Measurements from ENCODE around the gene NCKAP5. TPM values are rescaled to one million over a fixed set of nuclear protein-coding genes. Genes with fewer than 3 reads are reported as not detected.

The NCKAP5 gene
- total RNA-seq, 6 donors from 2014 or later, result 22.1 to 51.1 (median 41.4) TPM

DNA sequence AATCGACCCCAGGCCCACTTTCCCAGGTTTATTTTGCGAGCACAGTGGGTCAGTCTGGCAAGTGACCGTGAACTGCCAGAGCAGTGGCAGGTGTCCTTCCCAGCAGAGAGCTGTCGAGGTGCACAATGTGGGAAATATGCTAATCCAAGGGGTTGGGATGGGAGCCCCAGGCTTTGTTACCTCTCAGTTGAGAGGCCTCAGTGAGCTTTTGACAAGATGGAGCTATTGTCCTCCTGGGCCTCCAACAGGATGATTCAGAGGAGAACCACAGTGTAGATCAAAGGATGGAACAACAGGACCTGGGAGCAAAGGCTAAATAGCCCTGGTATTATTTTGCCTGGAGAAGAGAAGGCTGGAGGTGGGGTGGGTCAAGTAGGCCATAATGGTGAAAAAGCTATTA, 150.8 kb downstream of the NCKAP5 start:
- DNase-seq, result no peak
- H3K27me3 ChIP-seq, result no peaks in the 10 kb centered on the region
- no peaks in the 10 kb centered on the region for H3K36me3 ChIP-seq
- 70 to 79% methylated on average over 4 of the region's 4 CpGs for WGBS, 2 donors
- no peak overlapping the region for H3K4me3 ChIP-seq
- no peak for ATAC-seq (ENCODE audit: low FRiP score in 2 of 2)
- no peak for TF ChIP-seq POLR2A (IDR thresholded peaks at IDR 0.05)
- no peak for TF ChIP-seq EP300 (IDR thresholded peaks at IDR 0.05)
- no peak for TF ChIP-seq POLR2AphosphoS5 (IDR thresholded peaks at IDR 0.05)
- TF ChIP-seq, protein P1, sequence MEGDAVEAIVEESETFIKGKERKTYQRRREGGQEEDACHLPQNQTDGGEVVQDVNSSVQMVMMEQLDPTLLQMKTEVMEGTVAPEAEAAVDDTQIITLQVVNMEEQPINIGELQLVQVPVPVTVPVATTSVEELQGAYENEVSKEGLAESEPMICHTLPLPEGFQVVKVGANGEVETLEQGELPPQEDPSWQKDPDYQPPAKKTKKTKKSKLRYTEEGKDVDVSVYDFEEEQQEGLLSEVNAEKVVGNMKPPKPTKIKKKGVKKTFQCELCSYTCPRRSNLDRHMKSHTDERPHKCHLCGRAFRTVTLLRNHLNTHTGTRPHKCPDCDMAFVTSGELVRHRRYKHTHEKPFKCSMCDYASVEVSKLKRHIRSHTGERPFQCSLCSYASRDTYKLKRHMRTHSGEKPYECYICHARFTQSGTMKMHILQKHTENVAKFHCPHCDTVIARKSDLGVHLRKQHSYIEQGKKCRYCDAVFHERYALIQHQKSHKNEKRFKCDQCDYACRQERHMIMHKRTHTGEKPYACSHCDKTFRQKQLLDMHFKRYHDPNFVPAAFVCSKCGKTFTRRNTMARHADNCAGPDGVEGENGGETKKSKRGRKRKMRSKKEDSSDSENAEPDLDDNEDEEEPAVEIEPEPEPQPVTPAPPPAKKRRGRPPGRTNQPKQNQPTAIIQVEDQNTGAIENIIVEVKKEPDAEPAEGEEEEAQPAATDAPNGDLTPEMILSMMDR (IDR thresholded peaks at IDR 0.05), result no peak
- H3K27ac ChIP-seq, result peak overlapping the region in 1 of 4 donors; percentile 60
- no peaks in the 10 kb centered on the region for H3K9me3 ChIP-seq
- H3K4me1 ChIP-seq, result peaks cover 0 to 12% (median 8%) of the 10 kb centered on the region in 4 donors

DNA sequence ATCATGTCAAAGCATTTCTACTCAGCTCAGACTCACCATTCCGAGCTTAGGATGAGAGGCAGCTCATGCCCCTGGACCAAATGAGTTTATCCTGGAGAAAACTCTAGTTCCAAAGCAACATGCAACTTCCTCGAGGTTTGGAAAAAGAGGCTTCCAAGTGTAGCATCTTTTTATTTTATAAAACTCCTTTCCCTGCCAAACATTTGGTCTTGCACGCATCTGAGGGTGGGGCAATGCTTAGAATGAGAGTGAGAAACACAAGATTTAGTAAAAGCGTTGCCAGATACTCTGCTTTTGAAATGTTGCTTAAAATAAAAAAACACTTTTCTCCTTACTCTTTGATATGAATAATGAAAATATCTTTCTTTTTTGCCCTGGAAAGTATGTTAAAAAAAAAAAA, 151.5 kb downstream of the NCKAP5 start:
- Histone ChIP-seq H3K4me3 (no peak overlapping the region), H3K27me3 (no peaks in the 10 kb centered on the region), H3K36me3 (no peaks in the 10 kb centered on the region), H3K4me1 (peaks cover 0 to 7% (median 3%) of the 10 kb centered on the region in 4 donors), H3K9me3 (no peaks in the 10 kb centered on the region), H3K27ac (no peak overlapping the region)
- TF ChIP-seq EP300 (IDR thresholded peaks at IDR 0.05), result no peak
- TF ChIP-seq POLR2AphosphoS5 (IDR thresholded peaks at IDR 0.05), result no peak
- TF ChIP-seq, protein P1 (IDR thresholded peaks at IDR 0.05), result no peak
- TF ChIP-seq POLR2A (IDR thresholded peaks at IDR 0.05), result no peak
- no peak for ATAC-seq (ENCODE audit: low FRiP score in 2 of 2)
- no peak for DNase-seq
- WGBS, 2 donors, result 70 to 76% methylated on average over 4 of the region's 4 CpGs

DNA sequence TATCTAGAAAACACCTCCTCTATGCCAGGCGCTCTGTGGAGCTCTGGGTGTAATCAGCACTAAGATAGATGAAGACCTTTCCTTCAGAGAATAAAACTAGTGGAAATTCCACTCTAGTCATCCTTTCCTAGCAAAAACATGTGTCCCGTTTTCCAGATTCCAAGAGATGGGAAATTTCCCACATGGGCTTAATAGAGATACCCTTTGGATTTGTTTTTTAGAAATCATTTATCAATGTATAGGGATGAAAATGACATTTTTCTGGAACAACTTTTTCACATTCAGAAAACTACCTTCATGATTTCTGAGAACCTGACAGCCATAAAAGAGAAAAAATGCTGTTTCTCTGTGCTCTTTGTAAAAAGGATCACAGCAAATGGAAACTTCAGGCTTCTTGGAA, 152.1 kb downstream of the NCKAP5 start:
- no peaks in the 10 kb centered on the region for H3K36me3 ChIP-seq
- no peak overlapping the region for H3K27ac ChIP-seq
- H3K4me1 ChIP-seq, result peaks cover 0 to 6% (median 2%) of the 10 kb centered on the region in 4 donors
- H3K4me3 ChIP-seq, result no peak overlapping the region
- no peak for DNase-seq
- WGBS, 2 donors, result 78 to 86% methylated on average over 2 of the region's 2 CpGs
- no peaks in the 10 kb centered on the region for H3K27me3 ChIP-seq
- ATAC-seq (ENCODE audit: low FRiP score in 2 of 2), result no peak
- H3K9me3 ChIP-seq, result no peaks in the 10 kb centered on the region
- TF ChIP-seq, protein P1 (IDR thresholded peaks at IDR 0.05), result no peak
- no peak for TF ChIP-seq POLR2AphosphoS5 (IDR thresholded peaks at IDR 0.05)
- TF ChIP-seq EP300 (IDR thresholded peaks at IDR 0.05), result no peak
- no peak for TF ChIP-seq POLR2A (IDR thresholded peaks at IDR 0.05)

DNA sequence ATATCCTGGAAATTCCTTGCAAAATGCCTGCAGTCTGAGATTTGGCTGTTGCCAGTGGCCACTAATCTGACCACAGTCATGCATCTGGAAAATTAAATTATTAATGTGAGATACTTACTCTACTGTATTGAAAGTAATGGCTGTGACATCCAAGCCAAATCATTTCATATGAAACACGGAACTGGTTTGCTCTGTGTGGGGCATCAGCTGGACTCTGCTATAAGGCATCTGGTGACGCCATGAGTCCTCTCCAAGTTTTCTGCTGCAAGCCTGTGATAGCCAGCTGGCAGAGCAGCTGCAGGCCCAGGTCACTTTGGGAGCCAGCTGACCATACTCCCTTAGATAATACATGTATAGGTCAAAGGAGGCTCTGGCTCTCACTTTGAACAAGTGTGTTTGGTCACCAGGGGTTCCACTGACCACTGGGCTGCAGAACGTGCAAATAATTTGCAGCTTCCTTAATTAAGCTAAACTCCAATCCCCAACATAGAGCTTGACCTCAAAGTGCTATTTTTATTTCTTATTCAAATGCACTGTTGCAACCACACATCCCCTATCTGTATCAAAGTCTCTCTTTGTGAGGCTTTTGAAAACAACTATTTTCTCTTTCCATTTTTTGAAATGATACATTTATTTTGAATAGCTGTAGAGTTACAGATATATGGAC, 152.9 kb downstream of the NCKAP5 start:
- H3K36me3 ChIP-seq, result no peaks in the 10 kb centered on the region
- WGBS, 2 donors, result 72 to 76% methylated on average over 3 of the region's 3 CpGs
- no peak overlapping the region for H3K4me3 ChIP-seq
- ATAC-seq (ENCODE audit: low FRiP score in 2 of 2) (no peak), DNase-seq (no peak)
- H3K27me3 ChIP-seq, result no peaks in the 10 kb centered on the region
- TF ChIP-seq, protein P1 (IDR thresholded peaks at IDR 0.05), result no peak
- no peak for TF ChIP-seq POLR2A (IDR thresholded peaks at IDR 0.05)
- TF ChIP-seq POLR2AphosphoS5 (IDR thresholded peaks at IDR 0.05), result no peak
- no peak for TF ChIP-seq EP300 (IDR thresholded peaks at IDR 0.05)
- H3K4me1 ChIP-seq, result peaks cover 0 to 6% (median 2%) of the 10 kb centered on the region in 4 donors
- H3K9me3 ChIP-seq, result no peaks in the 10 kb centered on the region
- no peak overlapping the region for H3K27ac ChIP-seq

Measured in upper lobe of left lung (tissue), 6 donors.